ENCODE measurements around the gene BCAS4.

DNA sequence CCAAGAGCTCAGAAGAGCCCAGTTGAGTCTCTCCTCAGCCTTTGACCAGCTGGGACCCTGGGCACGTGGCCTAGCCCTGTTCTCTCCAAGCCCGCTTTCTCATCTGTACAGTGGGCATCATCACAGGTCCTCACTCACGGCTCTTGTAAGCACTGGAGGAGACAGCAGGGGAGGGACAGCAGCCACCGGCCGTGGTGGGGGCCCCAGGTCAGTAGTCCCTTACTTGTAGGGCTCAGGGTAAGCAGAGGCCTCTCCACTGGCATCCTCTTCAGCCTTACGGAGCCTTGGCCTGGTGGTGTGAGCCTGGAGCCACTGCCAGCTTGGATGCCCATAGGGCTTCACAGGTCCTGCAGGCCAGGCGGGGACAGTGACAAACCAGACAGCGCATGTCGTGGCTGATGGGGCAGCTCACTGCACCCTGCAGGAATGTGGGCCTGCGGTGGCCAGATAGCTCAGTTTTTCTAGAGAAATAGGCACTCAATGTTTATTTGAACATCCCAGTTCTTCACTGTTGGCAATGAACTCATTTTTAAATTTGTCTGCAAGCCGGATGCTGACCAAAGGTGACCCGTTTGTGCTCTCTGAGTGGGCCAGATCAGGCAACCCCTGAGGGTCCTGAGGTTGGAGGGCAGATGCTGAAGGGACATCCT lies 71.3 kb downstream of the BCAS4 start:
- TF ChIP-seq CTCF (IDR thresholded peaks at IDR 0.05; ENCODE audit: low read depth, low read length) (no peak), EZH2phosphoT487 (IDR thresholded peaks at IDR 0.05; ENCODE audit: low read depth) (no peak)

Measured in OCI-LY3 (cell line).